GM19238 (cell line): ENCODE data around the gene ZNF689.
A peak's percentile ranks its signal among the peaks of the same experiment; 100 is the strongest.
"Not testable (repeated sequence)": the region's sequence is repeated elsewhere in the genome, so short reads cannot be mapped to it uniquely, and the experiment has no call there.

ENCODE experiments used
- DNase-seq: peaks from one replicate; pipeline ENCODE4 v3.0.0; 2011; ENCODE audit warnings: low spot score; ENCODE audit not compliant: insufficient read length

Gene ZNF689

DNA sequence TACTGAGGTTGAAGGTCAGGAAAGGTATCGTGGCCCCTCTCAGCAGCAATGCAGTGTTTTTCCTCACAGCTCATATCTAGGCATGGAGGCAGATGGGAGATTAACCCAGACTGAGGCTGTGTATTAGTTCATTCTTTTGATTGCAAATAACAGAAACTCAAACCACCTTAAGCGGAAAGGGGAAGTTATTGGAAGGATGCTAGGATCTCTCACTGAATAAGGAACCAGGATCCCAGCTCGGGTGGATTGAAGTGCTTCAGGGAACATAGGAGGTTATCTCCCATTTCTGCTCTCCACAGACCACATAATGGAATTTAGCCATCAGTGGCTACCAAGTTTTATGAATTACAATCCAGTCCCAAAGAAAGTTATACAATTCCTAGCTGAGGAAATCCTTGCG is 8.2 kb downstream of the ZNF689 start:
- DNase-seq = no peak

DNA sequence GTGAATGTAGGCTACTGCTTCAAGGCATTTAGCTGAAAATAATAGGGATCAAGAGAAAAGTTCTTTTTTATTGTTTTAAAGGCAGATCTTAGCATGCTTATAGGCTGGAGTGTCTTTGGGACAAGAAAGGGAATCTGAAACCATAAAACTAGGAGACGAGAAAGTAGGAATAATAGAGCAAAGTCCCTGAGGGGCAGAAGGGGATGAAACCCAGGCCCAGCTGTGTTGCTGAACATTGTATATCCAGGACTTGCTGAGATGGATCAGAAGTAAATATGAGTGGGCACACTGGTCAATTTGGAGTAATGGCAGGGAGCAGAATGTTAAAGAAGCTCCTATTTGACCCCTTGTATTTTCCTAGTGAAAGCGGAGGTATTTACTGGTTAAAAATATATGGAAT is 9.3 kb downstream of the ZNF689 start:
- DNase-seq = no peak

DNA sequence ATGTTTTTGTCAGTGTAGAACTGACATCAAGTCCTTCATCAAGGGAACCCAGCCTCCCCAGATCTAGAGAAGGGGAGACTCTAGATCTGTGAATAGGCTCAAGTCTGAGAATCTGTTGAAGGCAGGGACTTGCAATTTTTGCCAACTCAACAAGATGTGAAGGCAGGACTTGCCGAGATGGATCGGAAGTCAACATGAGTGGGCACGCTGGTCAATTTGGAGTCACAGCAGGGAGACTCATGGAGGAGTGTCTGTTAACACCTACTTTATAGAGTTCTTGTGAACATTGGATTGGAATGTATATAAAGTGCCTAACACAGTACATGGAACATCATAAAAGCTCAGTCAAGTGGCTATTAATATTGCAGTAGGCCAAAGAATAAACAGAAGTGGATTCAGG is 10.0 kb downstream of the ZNF689 start:
- DNase-seq = no peak

DNA sequence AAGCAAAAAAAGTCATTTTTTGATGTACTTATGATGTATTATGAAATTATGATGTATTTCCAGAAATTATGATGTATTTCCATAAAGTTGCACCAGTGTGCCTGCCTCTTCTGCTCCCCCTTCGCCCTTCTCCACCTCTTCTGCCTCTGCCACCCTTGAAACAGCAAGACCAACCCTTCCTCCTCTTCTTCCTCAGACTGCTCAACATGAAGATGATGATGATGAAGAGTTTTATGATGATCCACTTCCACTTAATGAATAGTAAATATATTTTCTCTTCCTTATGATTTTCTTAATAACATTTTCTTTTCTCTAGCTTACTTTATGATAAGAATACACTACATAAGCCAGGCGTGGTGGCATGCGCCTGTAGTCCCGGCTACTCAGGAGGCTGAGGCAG is 17.3 kb downstream of the ZNF689 start:
- no peak for DNase-seq

DNA sequence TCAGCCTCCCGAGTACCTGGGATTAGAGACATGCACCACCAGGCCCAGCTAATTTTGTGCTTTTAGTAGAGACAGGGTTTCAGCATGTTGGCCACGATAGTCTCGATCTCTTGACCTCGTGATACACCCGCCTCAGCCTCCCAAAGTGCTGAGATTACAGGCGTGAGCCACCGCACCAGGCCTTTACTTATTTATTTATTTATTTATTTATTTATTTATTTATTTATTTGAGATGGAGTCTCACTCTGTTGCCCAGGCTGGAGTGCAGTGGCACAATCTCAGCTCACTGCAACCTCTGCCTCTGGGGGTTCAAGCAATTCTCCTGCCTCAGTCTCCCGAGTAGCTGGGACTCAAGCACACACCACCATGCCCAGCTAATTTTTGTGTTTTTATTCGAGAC is 19.3 kb downstream of the ZNF689 start:
- DNase-seq = not testable (repeated sequence)

DNA sequence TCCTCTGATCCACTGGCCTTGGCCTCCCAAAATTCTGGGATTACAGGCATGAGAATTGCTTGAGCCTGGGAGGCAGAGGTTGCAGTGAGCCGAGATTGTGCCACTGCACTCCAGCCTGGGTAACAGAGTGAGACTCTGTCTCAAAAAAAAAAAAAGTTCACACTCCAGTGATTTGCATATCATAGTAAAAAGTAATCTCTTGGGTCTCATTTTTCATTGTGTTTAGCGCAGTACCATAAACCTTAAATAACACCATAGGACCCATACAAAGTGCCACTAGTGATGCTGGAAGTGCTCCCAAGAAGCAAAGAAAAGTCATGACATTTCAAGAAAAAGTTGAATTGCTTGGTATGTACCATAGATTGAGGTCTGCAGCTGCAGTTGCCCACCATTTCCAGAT is 20.6 kb downstream of the ZNF689 start:
- DNase-seq = not testable (repeated sequence)

DNA sequence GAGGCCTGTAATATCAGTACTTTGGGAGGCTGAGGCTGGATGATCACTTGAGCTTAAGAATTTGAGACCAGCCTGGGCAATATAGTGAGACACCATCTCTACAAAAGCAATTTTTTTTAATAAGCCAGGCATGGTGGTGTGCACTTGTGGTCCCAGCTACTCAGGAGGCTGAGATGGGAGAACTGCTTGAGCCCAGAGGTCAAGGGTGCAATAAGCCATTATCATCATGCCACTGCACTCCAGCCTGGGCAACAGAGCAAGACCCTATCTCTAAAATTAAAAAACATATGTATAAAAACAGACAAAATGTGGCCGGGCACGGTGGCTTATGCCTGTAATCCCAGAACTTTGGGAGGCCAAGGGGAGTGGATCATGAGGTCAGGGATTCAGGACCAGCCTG is 21.5 kb downstream of the ZNF689 start:
- DNase-seq = no peak

DNA sequence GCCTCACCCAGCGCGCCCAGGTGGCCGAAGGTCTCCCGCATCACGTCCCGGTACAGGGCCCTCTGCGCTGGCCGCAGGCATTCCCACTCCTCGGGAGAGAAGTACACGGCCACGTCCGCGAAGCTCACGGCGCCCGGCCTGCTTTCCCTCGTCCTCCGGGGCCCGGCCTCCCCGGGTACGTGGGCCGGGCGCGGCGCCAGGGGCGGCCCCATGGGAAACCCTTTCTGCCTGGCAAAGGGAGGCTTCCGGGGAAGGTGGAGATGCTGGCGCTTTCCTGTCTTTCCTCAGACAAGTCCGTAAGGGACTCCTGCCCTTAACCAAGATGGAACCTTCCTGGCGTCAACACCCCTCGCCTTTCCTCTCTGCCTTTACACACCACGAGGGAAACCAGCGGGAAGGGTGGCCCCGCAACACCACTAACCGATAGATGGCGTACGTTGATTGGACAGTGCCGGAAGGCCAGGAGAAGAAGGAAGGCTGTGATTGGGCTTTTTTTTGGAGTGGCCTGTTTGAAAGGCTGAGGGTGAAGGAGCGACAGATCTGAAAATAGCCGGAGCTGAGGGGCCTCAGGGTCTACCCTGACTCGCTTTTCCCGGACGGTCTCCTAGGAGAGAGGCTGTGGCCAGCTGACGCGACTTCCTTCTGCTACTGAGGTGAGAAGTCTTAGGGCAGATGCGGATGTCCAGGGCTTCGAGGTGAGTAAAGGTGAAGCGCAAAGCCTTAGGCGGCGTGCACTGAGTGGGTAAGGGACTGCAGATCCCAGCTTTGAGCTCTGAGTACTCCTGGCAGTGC is 24.6 kb downstream of the ZNF689 start, which contains the start of gene ZNF785:
ZNF785 (minus strand) TSS at position 298 of the 792 bp plus-strand sequence; CDS start at position 212, 86 bp downstream.
- peak; percentile 95 for DNase-seq

DNA sequence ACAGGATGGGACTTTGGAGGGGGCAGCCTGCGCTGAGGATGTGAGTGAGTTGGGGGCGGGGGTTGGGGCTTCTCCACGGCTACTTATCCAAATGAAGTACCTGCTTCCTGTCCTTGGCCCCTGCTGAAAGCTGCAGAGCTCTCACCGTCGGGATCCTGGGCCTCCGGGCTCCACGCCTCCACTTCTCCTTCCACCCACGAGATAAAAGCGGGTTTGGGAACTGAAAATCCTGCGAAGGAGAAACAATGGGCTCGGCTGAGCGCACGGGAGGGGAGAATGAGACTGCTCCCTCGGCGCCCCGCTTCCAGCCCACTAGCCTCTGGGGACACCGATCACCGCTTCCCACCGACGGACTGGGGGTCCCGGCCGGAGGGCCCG is 25.2 kb downstream of the ZNF689 start:
- peak; percentile 25 for DNase-seq

DNA sequence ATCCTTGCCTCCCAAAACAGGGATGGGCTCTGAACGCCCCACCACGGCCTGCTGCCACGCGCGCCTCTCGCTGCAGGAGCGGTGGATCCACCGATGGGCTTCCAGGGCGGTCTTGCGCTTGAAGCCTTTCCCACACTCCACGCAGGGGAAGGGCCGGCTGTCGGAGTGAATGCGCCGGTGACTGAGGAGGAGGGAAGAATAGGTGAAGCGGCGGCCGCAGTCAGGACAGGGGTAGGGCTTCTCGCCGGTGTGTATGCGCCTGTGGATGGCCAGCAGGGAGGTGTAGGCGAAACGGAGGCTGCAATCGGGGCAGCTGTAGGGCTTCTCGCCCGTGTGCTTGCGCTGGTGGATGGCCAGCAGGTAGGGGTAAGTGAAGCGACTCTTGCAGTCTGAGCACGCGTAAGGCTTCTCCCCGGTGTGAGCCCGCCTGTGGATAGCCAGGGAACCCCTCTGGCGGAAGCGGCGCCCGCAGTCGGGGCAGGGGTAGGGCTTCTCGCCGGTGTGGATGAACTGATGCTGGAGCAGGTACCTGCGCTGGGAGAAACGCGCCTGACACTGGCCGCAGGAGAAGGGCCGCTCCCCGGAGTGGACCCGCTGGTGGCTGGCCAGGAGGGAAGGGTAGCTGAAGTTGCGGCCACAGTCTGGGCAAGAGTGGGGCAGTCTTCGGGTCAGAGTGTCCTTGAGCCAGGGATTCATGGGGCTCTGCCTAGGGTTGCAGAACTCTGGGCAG is 27.4 kb downstream of the ZNF689 start:
- DNase-seq = no peak

DNA sequence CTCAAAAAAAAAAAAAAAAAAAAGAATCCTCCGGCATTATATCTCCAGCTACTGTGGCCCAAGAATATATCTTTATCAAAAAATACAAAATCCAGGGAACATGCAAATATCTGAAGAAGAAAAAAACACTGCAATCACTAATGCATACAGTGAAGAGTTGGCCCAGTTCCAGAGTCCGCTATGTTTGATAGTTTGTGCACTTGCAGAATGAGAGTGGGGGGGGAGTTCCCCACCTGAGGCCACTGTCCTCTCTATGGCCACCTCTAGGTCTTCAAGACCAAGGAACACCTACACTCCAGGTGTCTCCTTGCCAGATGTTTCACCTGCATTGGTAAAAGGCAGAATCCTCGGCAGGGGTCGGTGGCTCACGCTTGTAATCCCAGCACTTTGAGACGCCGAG is 28.7 kb downstream of the ZNF689 start:
- no peak for DNase-seq

DNA sequence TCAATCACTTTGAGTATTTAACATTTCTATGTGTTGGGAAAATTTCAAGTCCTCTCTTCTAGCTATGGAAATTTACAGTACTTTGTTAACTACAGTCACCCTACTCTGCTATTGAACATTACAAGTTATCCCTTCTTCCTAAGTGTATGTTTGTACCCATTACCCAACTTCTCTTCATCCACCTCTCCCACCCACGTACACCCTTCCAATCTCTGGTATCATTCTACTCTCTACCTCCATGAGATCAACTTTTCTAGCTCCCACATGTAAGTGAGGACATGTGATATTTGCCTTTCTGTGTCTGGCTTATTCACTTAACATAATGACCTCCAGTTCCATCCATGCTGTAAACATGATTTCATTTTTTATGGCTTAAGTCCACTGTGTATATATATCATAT is 35.5 kb downstream of the ZNF689 start:
- DNase-seq = no peak

DNA sequence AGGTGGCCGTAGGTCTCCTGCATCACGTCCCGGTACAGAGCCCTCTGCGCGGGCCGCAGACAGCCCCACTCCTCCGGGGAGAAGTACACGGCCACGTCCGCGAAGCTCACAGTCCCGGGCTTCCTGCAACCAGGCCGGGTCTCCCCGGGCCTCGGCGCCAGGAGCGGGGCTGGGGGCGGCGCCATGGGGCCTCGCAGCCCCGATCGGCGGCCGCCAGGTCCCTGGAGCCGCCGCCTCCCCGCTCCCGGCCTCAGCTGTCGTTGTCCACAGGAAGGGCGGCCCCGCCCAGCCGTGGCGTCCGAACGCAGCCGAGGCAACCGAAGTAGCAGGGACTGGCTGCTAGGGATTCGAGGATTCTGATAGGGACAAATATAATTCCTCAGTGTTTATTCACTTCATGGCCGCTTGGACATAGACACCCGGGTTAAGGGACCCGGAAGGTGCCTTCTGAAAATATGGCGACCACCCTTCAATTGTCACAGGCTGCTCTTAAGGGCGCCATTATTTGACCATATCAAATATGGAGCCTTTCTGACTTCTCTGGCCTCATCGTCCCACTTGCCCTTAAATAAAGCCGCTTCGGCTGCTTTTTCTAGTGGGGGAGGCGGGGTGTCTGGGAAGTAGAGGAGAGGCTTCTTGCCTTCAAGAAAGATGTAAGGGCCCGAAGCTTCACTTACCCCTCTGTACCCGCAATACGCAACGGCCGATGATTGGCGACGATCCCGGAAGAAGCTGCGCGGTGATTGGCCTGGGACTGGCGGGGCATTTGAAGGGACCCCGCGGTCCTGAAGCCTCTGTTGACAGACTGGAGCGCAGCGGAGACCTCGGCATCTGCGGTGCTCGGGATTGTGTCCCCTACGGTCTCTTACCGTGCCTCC is 38.5 kb downstream of the ZNF689 start, which contains the start of gene ZNF688:
ZNF688 (minus strand) TSS at position 270 of the 878 bp plus-strand sequence; CDS start at position 185, 85 bp downstream.
- peak; percentile 98 for DNase-seq

DNA sequence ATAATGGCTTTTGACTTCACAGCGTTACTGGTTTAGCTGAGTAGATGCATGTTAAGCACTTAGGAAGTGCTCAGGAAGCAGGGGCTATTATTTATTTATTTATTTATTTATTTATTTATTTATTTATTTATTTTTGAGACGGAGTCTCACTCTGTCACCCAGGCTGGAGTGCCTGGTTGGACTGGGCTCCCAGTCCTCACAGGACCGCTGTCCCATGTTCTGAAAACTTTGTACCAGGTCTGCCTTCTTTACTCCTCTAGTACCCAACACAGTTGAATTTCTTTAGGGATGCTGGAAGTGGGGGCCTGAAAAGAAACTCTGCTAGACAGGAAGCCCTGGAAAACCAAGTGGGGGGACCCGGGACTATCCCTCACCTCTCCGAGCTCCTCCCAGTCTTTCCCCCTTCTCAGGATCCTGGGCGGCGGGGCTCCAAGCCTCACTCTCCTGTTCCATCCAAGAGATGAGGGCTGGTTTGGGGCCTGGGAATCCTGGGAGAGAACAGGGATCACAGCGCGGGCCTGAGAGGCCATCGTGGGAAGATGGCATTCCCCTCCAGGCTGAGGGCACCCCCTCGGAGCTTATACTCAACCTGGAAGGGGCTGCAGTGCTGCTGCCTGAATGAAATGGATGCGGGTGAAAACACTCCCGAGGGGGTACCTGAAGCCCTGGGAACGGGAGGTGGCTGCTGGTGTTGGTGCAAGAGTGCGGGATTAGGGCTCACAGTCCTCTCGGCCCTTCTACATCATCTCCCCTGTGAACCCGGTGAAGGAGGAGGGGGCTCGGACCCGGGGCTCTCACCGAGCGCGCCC is 39.3 kb downstream of the ZNF689 start:
- no peak for DNase-seq

DNA sequence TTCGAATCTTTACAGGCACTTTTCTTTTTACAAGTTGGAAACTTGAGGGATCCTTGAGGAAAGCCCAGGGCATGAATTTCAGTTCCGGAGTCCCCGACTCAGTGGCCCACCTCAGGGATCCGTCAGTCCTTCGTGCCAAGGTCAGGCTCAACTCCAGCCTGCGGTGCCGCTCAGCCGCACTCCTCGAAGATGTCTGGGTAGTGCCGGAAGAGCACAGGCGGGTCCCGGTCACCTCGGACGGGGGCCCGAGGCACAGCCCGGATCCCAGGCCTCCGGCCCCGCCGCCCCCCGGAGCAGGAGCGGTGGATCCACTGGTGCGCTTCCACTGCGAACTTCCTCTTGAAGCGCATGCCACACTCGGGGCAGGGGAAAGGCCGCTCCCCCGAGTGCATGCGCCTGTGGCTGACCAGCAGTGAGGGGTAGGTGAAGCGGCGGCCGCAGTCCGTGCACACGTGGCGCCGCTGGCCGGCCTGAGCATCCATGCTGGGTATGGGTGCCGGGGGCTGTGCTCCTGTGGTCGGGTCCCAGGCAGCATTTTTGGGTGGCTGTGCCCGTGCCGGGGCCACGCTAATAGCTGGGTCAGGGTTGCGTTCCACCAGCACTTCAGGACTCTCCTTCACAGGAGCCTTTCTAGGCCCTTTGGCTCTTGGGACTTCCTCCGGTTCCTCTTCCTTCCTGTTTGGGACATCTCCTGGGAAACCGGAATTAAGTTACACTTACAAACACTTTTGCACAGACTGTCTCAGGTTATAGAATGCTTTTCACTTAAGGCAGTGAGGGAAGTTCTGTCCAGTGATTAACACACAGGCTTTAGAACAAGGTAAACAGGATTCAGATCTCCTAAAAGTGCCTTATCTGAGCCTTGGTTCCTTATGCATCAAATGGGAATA is 40.2 kb downstream of the ZNF689 start:
- DNase-seq = no peak

DNA sequence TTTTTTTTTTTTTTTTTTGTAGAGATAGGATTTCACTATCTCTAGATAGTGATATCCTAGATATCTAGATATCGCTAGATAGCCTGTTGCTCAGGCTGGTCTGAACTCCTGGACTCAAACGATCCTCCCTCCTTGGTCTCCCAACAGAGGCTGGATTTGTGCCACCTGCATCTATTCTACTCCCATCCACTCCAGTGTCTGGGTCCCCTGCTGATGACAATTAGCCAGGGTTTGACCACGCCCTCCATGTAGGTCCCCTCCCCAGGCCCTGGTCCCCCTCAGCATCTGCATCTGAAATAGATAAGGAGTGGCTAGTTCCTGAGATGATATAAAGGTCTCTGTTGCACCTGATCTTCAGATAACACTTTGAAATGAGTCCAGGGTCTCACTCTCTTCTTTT is 40.9 kb downstream of the ZNF689 start:
- no peak for DNase-seq

DNA sequence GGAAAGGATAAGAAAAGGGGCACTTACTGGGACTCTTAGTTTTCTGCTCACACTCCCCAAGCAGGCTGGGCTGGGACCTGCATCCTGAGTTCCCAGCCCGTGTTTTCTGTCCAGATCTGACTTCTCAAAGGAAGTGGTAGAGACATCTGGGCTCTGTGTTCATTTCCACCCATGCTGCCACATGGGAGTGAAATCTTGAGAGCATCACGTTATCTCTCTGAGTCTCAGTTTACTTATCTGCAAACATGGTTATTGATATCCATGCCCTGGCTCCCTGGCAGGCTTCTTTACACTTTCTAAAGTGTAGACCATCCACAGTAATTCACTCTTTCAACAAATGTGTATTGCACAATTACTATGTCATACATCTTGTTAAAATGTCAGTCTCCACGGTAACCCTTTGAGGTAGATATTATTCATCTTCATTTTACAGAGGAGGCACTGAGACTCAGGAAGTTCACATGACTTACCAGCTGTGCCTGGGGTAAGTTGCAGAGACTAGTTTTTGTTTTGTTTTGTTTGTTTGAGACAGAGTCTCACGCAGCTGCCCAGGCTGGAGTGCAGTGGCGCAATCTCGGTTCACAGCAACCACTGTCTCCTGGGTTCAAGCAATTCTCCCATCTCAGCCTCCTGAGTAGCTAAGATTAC is 42.1 kb downstream of the ZNF689 start:
- peak; percentile 63 for DNase-seq

DNA sequence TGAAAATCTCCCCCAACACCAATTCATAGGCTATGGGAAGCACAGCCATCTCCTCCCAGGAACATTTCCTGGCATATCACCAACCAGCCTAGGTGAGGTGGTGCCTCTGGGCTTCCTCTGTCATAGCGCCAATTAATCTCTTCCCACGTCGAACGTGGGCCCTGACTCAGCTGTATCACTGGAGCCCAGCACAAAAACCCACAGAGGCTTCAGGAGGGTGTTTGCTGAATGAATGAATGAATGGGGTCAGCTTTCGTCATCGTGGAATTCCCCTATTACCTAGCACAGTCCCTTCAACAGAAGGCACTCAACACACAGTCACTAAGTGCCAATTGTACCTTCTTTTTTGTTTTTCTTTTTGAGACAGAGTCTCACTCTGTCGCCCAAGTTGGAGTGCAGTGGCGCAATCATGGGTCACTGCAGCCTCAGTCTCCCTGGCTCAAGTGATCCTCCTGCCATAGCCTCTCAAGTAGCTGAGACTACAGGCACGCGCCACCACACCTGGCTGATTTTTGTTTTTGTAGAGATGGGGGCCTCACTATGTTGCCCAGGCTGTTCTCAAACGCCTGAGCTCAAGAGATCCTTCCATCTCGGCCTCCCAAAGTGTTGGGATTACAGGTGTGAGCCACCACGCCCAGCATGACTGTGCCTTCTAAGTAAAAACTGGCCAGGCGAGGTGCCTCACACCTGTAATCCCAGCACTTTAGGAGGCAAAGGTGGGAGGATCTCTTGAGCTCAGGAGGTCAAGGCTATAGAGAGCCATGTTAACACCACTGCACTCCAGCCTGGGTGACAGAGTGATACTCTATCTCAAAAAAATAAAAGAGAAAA is 42.8 kb downstream of the ZNF689 start:
- no peak for DNase-seq
